GM12801 (cell line): ENCODE results near the gene PACS1.

Experiments used
- CTCF ChIP-seq: IDR thresholded peaks from one replicate; pipeline ENCODE4 v1.5.1; 2011; ENCODE audit warnings: control low read depth; ENCODE audit not compliant: insufficient read length; ENCODE audit errors: extremely low read depth

Gene PACS1

GRCh38 chr11:66082946-66083698 is 13.1 kb downstream of the PACS1 start:
- no peak for TF ChIP-seq CTCF

- TF ChIP-seq CTCF = no peak
These were observed 13.7 kb downstream of the PACS1 start for GRCh38 chr11:66083767-66084166.

GRCh38 chr11:66084821-66085475 is 14.9 kb downstream of the PACS1 start:
- TF ChIP-seq CTCF = no peak

- TF ChIP-seq CTCF = no peak
These were observed 17.3 kb downstream of the PACS1 start for GRCh38 chr11:66087148-66087908.

- no peak for TF ChIP-seq CTCF
These were observed 19.0 kb downstream of the PACS1 start for GRCh38 chr11:66089067-66089466.

- TF ChIP-seq CTCF = no peak
These were observed 20.2 kb downstream of the PACS1 start for GRCh38 chr11:66090288-66090687.

GRCh38 chr11:66100272-66101065 is 30.4 kb downstream of the PACS1 start:
- TF ChIP-seq CTCF = no peak
